Measurements from ENCODE around the gene PACS2. TPM values are rescaled to one million over a fixed set of nuclear protein-coding genes. Genes with fewer than 3 reads are reported as not detected.

The PACS2 gene
- total and polyA plus RNA-seq, 4 donors: 5.1 to 21.9 (median 9.8) TPM

- TF ChIP-seq, protein P1, sequence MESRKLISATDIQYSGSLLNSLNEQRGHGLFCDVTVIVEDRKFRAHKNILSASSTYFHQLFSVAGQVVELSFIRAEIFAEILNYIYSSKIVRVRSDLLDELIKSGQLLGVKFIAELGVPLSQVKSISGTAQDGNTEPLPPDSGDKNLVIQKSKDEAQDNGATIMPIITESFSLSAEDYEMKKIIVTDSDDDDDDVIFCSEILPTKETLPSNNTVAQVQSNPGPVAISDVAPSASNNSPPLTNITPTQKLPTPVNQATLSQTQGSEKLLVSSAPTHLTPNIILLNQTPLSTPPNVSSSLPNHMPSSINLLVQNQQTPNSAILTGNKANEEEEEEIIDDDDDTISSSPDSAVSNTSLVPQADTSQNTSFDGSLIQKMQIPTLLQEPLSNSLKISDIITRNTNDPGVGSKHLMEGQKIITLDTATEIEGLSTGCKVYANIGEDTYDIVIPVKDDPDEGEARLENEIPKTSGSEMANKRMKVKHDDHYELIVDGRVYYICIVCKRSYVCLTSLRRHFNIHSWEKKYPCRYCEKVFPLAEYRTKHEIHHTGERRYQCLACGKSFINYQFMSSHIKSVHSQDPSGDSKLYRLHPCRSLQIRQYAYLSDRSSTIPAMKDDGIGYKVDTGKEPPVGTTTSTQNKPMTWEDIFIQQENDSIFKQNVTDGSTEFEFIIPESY (IDR thresholded peaks at IDR 0.05): no peak
These were observed 118.1 kb downstream of the PACS2 start (continued) for GRCh38 chr14:105432657-105433056.

DNA sequence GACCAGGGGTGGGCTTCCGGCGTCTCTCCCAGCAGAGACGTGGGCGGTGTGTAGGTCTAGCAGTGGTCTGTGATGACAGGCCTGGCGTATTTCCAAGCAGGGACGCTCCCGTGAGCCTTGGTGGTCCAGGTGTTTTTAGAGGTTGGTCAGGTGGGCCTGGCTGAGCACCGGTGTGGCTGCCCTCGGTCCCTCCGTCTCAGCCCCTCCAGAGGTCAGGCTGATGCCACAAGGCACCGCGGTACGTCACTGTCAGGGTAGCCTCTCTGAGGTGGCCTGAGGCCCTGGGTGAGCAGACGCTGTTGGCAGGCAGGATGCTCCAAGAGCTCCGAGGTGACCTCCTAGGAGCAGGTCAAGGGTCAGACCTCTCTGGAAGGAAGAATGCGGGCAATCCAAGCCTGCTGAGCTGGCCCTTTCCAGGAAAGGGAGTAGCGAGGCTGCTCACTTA lies 118.6 kb downstream of the PACS2 start:
- Histone ChIP-seq H3K4me3 (ENCODE audit: low read depth in 1 of 3, low read length in 3 of 3) (no peak overlapping the region), H3K9me3 (ENCODE audit: control insufficient read depth in 4 of 4, low read length in 3 of 4) (no peaks in the 10 kb centered on the region), H3K9ac (ENCODE audit: low read depth in 1 of 2, low read length in 2 of 2) (no peak overlapping the region), H3K36me3 (ENCODE audit: control insufficient read depth in 4 of 4, insufficient read depth in 3 of 4, low read depth in 1 of 4, low read length in 3 of 4) (no peaks in the 10 kb centered on the region), H3K27ac (ENCODE audit: low read depth in 1 of 2, low read length in 2 of 2) (peak overlapping the region; percentile 32 to 57), H3K27me3 (ENCODE audit: control insufficient read depth in 4 of 4, insufficient read depth in 4 of 4, low read length in 3 of 4) (no peaks in the 10 kb centered on the region), H3K4me1 (ENCODE audit: control insufficient read depth in 4 of 4, insufficient read depth in 4 of 4, low read length in 3 of 4) (peaks cover 8 to 24% (median 16%) of the 10 kb centered on the region in 4 donors)
- TF ChIP-seq RXRA (IDR thresholded peaks at IDR 0.05): peak in 1 of 2 donors; percentile 31
- TF ChIP-seq, protein P1 (IDR thresholded peaks at IDR 0.05): no peak
- 73% methylated on average over 17 of the region's 17 CpGs for WGBS
- no peak for DNase-seq (ENCODE audit: low spot score)

GRCh38 chr14:105436402-105436801 lies 121.9 kb downstream of the PACS2 start:
- 94% methylated on average over 12 of the region's 12 CpGs for WGBS
- no peak for DNase-seq (ENCODE audit: low spot score)
- no peak overlapping the region for H3K9ac ChIP-seq (ENCODE audit: low read depth in 1 of 2, low read length in 2 of 2)
- no peak overlapping the region for H3K4me3 ChIP-seq (ENCODE audit: low read depth in 1 of 3, low read length in 3 of 3)
- no peaks in the 10 kb centered on the region for H3K27me3 ChIP-seq (ENCODE audit: control insufficient read depth in 4 of 4, insufficient read depth in 4 of 4, low read length in 3 of 4)
- TF ChIP-seq EGR1 (IDR thresholded peaks at IDR 0.05; ENCODE audit: low read depth in 2 of 2): no peak
- TF ChIP-seq FOXA1 (IDR thresholded peaks at IDR 0.05): no peak
- H3K9me3 ChIP-seq (ENCODE audit: control insufficient read depth in 4 of 4, low read length in 3 of 4): no peaks in the 10 kb centered on the region
- peaks cover under 1 to 16% (median 11%) of the 10 kb centered on the region in 4 donors for H3K4me1 ChIP-seq (ENCODE audit: control insufficient read depth in 4 of 4, insufficient read depth in 4 of 4, low read length in 3 of 4)
- H3K36me3 ChIP-seq (ENCODE audit: control insufficient read depth in 4 of 4, insufficient read depth in 3 of 4, low read depth in 1 of 4, low read length in 3 of 4): peaks cover 0 to 4% (median 0%) of the 10 kb centered on the region in 4 donors
- no peak overlapping the region for H3K27ac ChIP-seq (ENCODE audit: low read depth in 1 of 2, low read length in 2 of 2)

DNA sequence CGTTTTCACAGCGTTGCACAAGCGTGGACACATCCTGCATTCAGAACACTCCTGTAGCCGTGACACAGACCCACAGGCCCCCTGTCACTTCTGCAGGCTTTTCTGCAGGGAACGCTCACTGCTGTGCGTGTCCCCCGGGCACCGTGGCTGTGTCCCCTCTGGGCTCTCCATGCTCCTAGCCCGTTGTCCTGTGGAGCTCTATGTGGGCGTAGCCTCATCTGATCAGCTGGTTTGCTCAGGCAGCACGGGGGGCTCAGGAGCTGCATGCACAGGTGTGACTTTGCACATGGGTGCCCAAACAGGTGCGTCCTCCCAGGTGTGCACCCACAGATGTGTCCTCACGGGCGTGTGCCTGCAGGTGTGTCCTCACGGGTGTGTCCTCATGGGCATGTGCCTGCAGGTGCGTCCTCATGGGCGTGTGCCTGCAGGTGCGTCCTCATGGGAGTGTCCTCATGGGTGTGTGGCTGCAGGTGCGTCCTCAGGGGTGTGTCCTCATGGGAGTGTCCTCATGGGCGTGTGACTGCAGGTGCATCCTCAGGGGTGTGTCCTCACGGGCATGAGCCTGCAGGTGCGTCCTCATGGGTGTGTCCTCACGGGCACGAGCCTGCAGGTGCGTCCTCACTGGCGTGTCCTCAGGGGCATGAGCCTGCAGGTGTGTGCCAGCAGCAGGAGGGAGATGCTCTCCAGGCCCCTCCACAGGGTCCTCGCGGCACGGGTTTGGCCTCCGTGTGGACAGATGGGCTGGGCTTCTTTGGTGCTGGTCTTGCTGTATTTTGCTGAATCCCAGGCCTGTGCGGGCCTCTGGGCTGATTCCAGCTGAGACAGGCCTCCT lies 122.6 kb downstream of the PACS2 start:
- Histone ChIP-seq H3K9ac (ENCODE audit: low read depth in 1 of 2, low read length in 2 of 2) (no peak overlapping the region), H3K4me3 (ENCODE audit: low read depth in 1 of 3, low read length in 3 of 3) (no peak overlapping the region), H3K9me3 (ENCODE audit: control insufficient read depth in 4 of 4, low read length in 3 of 4) (no peaks in the 10 kb centered on the region), H3K27ac (ENCODE audit: low read depth in 1 of 2, low read length in 2 of 2) (no peak overlapping the region), H3K27me3 (ENCODE audit: control insufficient read depth in 4 of 4, insufficient read depth in 4 of 4, low read length in 3 of 4) (no peaks in the 10 kb centered on the region), H3K36me3 (ENCODE audit: control insufficient read depth in 4 of 4, insufficient read depth in 3 of 4, low read depth in 1 of 4, low read length in 3 of 4) (peaks cover 0 to 4% (median 0%) of the 10 kb centered on the region in 4 donors), H3K4me1 (ENCODE audit: control insufficient read depth in 4 of 4, insufficient read depth in 4 of 4, low read length in 3 of 4) (peaks cover 0 to 16% (median 10%) of the 10 kb centered on the region in 4 donors)
- DNase-seq (ENCODE audit: low spot score): no peak
- WGBS: 88% methylated on average over 31 of the region's 31 CpGs
- TF ChIP-seq HNF4G (IDR thresholded peaks at IDR 0.05): no peak
- TF ChIP-seq RXRA (IDR thresholded peaks at IDR 0.05): no peak
- TF ChIP-seq, protein P2, sequence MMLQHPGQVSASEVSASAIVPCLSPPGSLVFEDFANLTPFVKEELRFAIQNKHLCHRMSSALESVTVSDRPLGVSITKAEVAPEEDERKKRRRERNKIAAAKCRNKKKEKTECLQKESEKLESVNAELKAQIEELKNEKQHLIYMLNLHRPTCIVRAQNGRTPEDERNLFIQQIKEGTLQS (IDR thresholded peaks at IDR 0.05): no peak
- TF ChIP-seq, protein P1 (IDR thresholded peaks at IDR 0.05): no peak
- no peak for TF ChIP-seq FOXA2 (IDR thresholded peaks at IDR 0.05)
- TF ChIP-seq, protein P3, sequence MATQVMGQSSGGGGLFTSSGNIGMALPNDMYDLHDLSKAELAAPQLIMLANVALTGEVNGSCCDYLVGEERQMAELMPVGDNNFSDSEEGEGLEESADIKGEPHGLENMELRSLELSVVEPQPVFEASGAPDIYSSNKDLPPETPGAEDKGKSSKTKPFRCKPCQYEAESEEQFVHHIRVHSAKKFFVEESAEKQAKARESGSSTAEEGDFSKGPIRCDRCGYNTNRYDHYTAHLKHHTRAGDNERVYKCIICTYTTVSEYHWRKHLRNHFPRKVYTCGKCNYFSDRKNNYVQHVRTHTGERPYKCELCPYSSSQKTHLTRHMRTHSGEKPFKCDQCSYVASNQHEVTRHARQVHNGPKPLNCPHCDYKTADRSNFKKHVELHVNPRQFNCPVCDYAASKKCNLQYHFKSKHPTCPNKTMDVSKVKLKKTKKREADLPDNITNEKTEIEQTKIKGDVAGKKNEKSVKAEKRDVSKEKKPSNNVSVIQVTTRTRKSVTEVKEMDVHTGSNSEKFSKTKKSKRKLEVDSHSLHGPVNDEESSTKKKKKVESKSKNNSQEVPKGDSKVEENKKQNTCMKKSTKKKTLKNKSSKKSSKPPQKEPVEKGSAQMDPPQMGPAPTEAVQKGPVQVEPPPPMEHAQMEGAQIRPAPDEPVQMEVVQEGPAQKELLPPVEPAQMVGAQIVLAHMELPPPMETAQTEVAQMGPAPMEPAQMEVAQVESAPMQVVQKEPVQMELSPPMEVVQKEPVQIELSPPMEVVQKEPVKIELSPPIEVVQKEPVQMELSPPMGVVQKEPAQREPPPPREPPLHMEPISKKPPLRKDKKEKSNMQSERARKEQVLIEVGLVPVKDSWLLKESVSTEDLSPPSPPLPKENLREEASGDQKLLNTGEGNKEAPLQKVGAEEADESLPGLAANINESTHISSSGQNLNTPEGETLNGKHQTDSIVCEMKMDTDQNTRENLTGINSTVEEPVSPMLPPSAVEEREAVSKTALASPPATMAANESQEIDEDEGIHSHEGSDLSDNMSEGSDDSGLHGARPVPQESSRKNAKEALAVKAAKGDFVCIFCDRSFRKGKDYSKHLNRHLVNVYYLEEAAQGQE (IDR thresholded peaks at IDR 0.05): no peak
- TF ChIP-seq YY1 (IDR thresholded peaks at IDR 0.05): no peak
- TF ChIP-seq EGR1 (IDR thresholded peaks at IDR 0.05; ENCODE audit: low read depth in 2 of 2): no peak
- TF ChIP-seq CTCF (IDR thresholded peaks at IDR 0.05; ENCODE audit: low read depth, low read length, missing input control): no peak
- no peak for TF ChIP-seq NR2F2 (IDR thresholded peaks at IDR 0.05)
